ENCODE measurements around the gene HYDIN. TPM values are rescaled to one million over a fixed set of nuclear protein-coding genes. Genes with fewer than 3 reads are reported as not detected.

The HYDIN gene
- total and polyA plus RNA-seq, 4 donors, result 0.14 to 3.0 (median 0.60) TPM

- no peak overlapping the region for H3K4me3 ChIP-seq (ENCODE audit: low read depth in 1 of 3, low read length in 3 of 3)
- no peaks in the 10 kb centered on the region for H3K9me3 ChIP-seq (ENCODE audit: control insufficient read depth in 4 of 4, low read length in 3 of 4)
- no peaks in the 10 kb centered on the region for H3K27me3 ChIP-seq (ENCODE audit: control insufficient read depth in 4 of 4, insufficient read depth in 4 of 4, low read length in 3 of 4)
- H3K9ac ChIP-seq (ENCODE audit: low read depth in 1 of 2, low read length in 2 of 2), result no peak overlapping the region
- H3K27ac ChIP-seq (ENCODE audit: low read depth in 1 of 2, low read length in 2 of 2), result no peak overlapping the region
- 85% methylated on average over 5 of the region's 5 CpGs for WGBS
- H3K4me1 ChIP-seq (ENCODE audit: control insufficient read depth in 4 of 4, insufficient read depth in 4 of 4, low read length in 3 of 4), result no peaks in the 10 kb centered on the region
- no peak for DNase-seq (ENCODE audit: low spot score)
- TF ChIP-seq RXRA (IDR thresholded peaks at IDR 0.05) (no peak), ZBTB33 (IDR thresholded peaks at IDR 0.05) (no peak), MAX (IDR thresholded peaks at IDR 0.05) (no peak), SP1 (IDR thresholded peaks at IDR 0.05) (no peak), REST (IDR thresholded peaks at IDR 0.05) (no peak), TAF1 (conservative IDR thresholded peaks at IDR 0.05) (no peak), NR2F2 (IDR thresholded peaks at IDR 0.05) (no peak), YY1 (IDR thresholded peaks at IDR 0.05) (no peak), CTCF (IDR thresholded peaks at IDR 0.05; ENCODE audit: low read depth, low read length, missing input control) (no peak), FOXA1 (IDR thresholded peaks at IDR 0.05) (no peak)
- H3K36me3 ChIP-seq (ENCODE audit: control insufficient read depth in 4 of 4, insufficient read depth in 3 of 4, low read depth in 1 of 4, low read length in 3 of 4), result no peaks in the 10 kb centered on the region
Observed at GRCh38 chr16:71262391-71262790, 31.9 kb upstream of the HYDIN start.

GRCh38 chr16:71260995-71261394 is 30.5 kb upstream of the HYDIN start:
- no peak for DNase-seq (ENCODE audit: low spot score)
- Histone ChIP-seq H3K27ac (ENCODE audit: low read depth in 1 of 2, low read length in 2 of 2) (no peak overlapping the region), H3K4me1 (ENCODE audit: control insufficient read depth in 4 of 4, insufficient read depth in 4 of 4, low read length in 3 of 4) (no peaks in the 10 kb centered on the region), H3K4me3 (ENCODE audit: low read depth in 1 of 3, low read length in 3 of 3) (no peak overlapping the region), H3K36me3 (ENCODE audit: control insufficient read depth in 4 of 4, insufficient read depth in 3 of 4, low read depth in 1 of 4, low read length in 3 of 4) (no peaks in the 10 kb centered on the region), H3K9ac (ENCODE audit: low read depth in 1 of 2, low read length in 2 of 2) (no peak overlapping the region), H3K9me3 (ENCODE audit: control insufficient read depth in 4 of 4, low read length in 3 of 4) (no peaks in the 10 kb centered on the region), H3K27me3 (ENCODE audit: control insufficient read depth in 4 of 4, insufficient read depth in 4 of 4, low read length in 3 of 4) (no peaks in the 10 kb centered on the region)
- TF ChIP-seq MAX (IDR thresholded peaks at IDR 0.05), result no peak
- TF ChIP-seq REST (IDR thresholded peaks at IDR 0.05), result no peak
- no peak for TF ChIP-seq JUND (IDR thresholded peaks at IDR 0.05)

All from liver (tissue), 9 donors.